ENCODE results near the gene SLC12A5.

DNA sequence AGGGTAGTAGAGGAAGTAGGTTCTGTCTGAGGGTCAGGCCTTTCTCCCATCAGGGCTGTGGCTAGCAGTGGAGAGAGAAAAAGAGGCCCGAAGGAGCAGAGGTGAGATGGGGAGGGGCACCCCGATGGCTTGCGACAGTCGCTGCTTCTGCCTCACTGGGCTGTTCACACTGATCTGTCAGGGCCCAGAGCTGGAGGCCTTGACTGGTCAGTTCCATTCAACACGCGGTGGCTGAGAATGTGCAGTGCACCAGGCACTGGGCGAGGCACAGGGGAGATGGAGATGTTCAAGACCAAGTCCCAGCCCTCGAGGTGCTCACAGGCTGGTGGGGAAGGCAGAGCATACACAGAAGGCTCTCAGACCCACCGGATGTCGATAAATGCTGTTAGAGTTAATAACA, 21.4 kb downstream of the SLC12A5 start:
- TF ChIP-seq CTCF (IDR thresholded peaks at IDR 0.05) = no peak
- no peak for TF ChIP-seq POLR2AphosphoS5 (IDR thresholded peaks at IDR 0.05)
- no peak for TF ChIP-seq POLR2A (IDR thresholded peaks at IDR 0.05)
- no peak for TF ChIP-seq EP300 (IDR thresholded peaks at IDR 0.05)

Measured in gastroesophageal sphincter (tissue), 3 donors.